ENCODE measurements around the gene FDX2.

GRCh38 chr19:10317857-10318462, 2.1 kb upstream of the FDX2 start:
- TF ChIP-seq LEF1 (IDR thresholded peaks at IDR 0.05; ENCODE audit: borderline replicate concordance), result no peak
- no peak for TF ChIP-seq CTBP1 (IDR thresholded peaks at IDR 0.05; ENCODE audit: borderline replicate concordance)
- TF ChIP-seq FOXM1 (IDR thresholded peaks at IDR 0.05; ENCODE audit: borderline replicate concordance), result no peak
- no peak for TF ChIP-seq ELF4 (IDR thresholded peaks at IDR 0.05)
- no peak for TF ChIP-seq L3MBTL2 (conservative IDR thresholded peaks at IDR 0.05)
- no peak for TF ChIP-seq FOXK2 (IDR thresholded peaks at IDR 0.05)
- TF ChIP-seq PKNOX1 (IDR thresholded peaks at IDR 0.05), result no peak
- TF ChIP-seq SP1 (IDR thresholded peaks at IDR 0.05), result no peak
- no peak for TF ChIP-seq FOXA1 (IDR thresholded peaks at IDR 0.05)
- TF ChIP-seq HDGF (IDR thresholded peaks at IDR 0.05; ENCODE audit: borderline replicate concordance), result no peak
- no peak for TF ChIP-seq TARDBP (IDR thresholded peaks at IDR 0.05)
- no peak for TF ChIP-seq SUZ12 (IDR thresholded peaks at IDR 0.05)

All from HEK293T (cell line).